ENCODE results near the gene IFRD2.
A peak's percentile ranks its signal among the peaks of the same experiment; 100 is the strongest.

IFRD2 gene

GRCh38 chr3:50256978-50257890 is 35.0 kb downstream of the IFRD2 start:
- H3K4me3 ChIP-seq (replicated peaks in 1 of 2; ENCODE audit: low read depth in 2 of 2, low read length in 2 of 2), result no peak overlapping the region
- peak; percentile 67 for TF ChIP-seq CTCF (IDR thresholded peaks at IDR 0.05; ENCODE audit: low read depth, low read length)
- peak; percentile 52 to 54 for DNase-seq (ENCODE audit: low read depth in 2 of 2)

DNA sequence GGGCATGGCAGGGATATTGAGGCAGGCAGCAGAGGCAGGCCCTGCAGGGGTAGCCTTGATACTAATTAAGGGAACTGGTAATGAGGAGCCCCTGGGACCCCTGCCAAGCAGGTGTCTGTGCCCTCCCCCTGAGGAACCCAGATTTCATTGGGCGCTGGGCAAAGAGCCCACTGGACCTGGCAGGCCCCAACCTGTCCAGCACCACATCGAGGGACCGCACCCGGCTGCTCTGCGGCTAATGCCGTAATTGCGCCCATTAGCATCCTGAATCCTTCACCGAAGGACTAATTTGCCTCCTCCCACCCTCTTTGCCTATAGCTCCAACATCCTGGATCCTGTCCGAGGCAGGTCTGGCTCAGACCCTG is 37.0 kb downstream of the IFRD2 start:
- TF ChIP-seq CTCF (IDR thresholded peaks at IDR 0.05; ENCODE audit: low read depth, low read length), result no peak
- DNase-seq (ENCODE audit: low read depth in 2 of 2), result no peak
- H3K4me3 ChIP-seq (replicated peaks in 1 of 2; ENCODE audit: low read depth in 2 of 2, low read length in 2 of 2), result no peak overlapping the region

GRCh38 chr3:50254577-50255250 is 37.5 kb downstream of the IFRD2 start:
- H3K4me3 ChIP-seq (replicated peaks in 1 of 2; ENCODE audit: low read depth in 2 of 2, low read length in 2 of 2), result no peak overlapping the region
- no peak for TF ChIP-seq CTCF (IDR thresholded peaks at IDR 0.05; ENCODE audit: low read depth, low read length)
- DNase-seq (ENCODE audit: low read depth in 2 of 2), result peak; percentile 81 to 82

- no peak overlapping the region for H3K4me3 ChIP-seq (replicated peaks in 1 of 2; ENCODE audit: low read depth in 2 of 2, low read length in 2 of 2)
- DNase-seq (ENCODE audit: low read depth in 2 of 2), result peak; percentile 79 to 95
- no peak for TF ChIP-seq CTCF (IDR thresholded peaks at IDR 0.05; ENCODE audit: low read depth, low read length)
Observed at GRCh38 chr3:50251220-50251619, 41.0 kb downstream of the IFRD2 start.

- H3K4me3 ChIP-seq (replicated peaks in 1 of 2; ENCODE audit: low read depth in 2 of 2, low read length in 2 of 2), result no peak overlapping the region
- TF ChIP-seq CTCF (IDR thresholded peaks at IDR 0.05; ENCODE audit: low read depth, low read length), result no peak
- no peak for DNase-seq (ENCODE audit: low read depth in 2 of 2)
Observed at GRCh38 chr3:50250514-50250913, 41.7 kb downstream of the IFRD2 start.

- no peak overlapping the region for H3K4me3 ChIP-seq (replicated peaks in 1 of 2; ENCODE audit: low read depth in 2 of 2, low read length in 2 of 2)
- no peak for DNase-seq (ENCODE audit: low read depth in 2 of 2)
- no peak for TF ChIP-seq CTCF (IDR thresholded peaks at IDR 0.05; ENCODE audit: low read depth, low read length)
Observed at GRCh38 chr3:50249457-50249856, 42.8 kb downstream of the IFRD2 start.
